Hematopoietic multipotent progenitor cell treated with erythropoietin and hydrocortisone succinate and interleukin-3 and kit ligand, for 6 days (in vitro differentiated cells): ENCODE measurements around the gene PRELP.
A peak's percentile ranks its signal among the peaks of the same experiment; 100 is the strongest.
"Not testable (repeated sequence)": the region's sequence is repeated elsewhere in the genome, so short reads cannot be mapped to it uniquely, and the experiment has no call there.

Source experiments
- DNase-seq: peaks from one replicate; pipeline ENCODE4 v3.0.0-alpha.2; 2015

PRELP gene

DNA sequence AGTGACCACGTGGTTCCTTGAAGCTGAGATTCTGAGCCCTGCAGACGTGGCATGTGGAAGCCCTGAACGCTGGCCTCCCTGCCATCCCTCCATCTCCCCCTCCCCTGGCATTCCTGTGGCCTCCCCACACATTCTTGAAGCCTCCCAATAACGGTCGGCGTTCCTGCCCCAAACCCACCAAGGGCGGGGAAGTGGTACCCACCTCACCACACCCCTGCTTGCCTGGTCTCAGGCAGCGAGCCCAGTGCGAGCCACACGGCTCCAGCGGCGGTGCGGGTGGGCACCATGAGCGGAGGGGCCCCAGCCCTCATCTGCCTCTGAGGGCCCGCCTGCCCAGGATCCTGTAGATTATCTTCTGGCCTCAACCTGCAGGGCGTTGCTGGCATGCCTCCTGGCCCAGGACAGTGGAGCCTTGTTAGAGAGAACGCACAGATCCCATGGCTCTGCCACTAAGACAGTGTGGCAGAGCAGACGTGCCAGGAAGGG is 20.6 kb upstream of the PRELP start:
- no peak for DNase-seq

GRCh38 chr1:203455706-203456105 is 19.9 kb upstream of the PRELP start:
- no peak for DNase-seq

DNA sequence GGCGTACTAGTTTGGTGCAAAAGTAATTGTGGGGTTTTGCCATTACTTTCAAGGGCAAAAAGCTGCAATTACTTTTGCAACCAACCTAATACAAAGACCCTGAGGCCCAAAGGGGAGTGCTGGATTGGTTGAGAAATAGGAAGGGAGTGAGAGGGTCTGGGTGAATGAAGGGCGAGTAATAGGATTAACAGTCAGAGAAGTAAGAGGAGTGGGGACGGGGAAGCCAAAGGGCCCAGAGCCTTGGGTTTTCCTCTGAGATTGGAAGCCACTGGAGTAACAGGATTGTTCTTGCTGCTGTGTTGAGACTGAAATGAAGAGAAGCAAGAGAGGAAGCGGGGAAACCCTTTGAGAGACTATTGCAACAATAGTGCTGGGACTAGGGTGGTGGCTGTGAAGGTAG is 19.0 kb upstream of the PRELP start:
- DNase-seq: no peak

DNA sequence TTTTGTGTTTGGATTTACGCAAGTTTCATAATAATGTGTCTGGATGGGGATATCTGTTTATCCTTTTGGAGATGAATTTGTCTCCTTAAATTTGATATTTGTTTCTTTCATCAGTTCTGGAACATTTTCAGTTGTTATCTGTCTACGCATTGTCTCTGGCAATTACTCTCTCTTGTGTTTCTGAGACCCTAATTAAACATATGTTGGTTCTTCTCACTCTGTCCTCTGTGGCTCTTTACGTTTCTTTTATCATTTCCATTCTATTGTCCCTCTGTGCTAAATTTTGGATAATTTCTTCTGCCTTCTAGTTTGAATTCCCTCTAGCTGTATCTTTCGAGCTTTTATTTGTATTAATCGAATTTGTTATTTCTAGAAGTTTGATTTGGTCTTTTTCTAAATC is 17.5 kb upstream of the PRELP start:
- DNase-seq: no peak

- peak; percentile 13 for DNase-seq
Measured at GRCh38 chr1:203459671-203460201, 15.9 kb upstream of the PRELP start.

GRCh38 chr1:203461717-203462116 is 13.9 kb upstream of the PRELP start:
- DNase-seq: no peak

DNA sequence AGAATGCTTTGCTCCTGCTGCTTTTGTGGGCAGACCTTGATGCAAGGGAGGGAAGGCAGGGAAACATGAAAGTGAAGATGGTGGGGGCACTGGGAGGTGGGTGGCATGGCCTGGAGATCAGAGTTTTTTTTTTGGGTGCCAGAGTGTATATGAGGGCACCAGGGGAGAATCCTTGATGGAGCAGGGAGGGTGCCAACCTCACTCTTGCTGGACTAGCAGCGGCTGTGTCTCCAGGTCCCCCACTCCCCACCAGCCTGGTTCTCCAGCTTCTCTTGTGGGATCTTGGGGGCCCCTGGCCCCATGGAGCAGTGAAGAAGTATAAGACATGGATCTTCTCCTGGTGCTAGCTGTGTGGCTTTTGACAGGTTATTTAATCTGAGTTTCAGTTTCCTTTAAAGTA is 13.5 kb upstream of the PRELP start:
- no peak for DNase-seq

DNA sequence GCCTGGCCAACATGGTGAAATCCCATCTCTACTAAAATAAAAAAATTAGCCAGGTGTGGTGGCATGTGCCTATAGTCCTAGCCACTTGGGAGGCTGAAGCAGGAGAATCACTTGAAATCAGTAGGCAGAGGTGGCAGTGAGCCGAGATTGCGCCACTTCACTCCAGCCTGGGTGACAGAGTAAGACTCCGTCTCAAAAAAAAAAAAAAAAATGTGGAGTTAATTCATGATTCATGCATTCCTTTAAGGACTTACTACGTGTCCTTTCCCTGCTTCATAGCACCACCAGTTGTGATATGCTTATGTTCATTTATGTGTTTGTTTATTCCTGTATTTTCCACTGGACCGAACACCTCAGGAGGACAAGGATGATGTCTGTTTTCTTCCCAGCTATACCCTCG is 12.7 kb upstream of the PRELP start:
- no peak for DNase-seq

- no peak for DNase-seq
Measured at GRCh38 chr1:203463469-203464062, 12.0 kb upstream of the PRELP start.

DNA sequence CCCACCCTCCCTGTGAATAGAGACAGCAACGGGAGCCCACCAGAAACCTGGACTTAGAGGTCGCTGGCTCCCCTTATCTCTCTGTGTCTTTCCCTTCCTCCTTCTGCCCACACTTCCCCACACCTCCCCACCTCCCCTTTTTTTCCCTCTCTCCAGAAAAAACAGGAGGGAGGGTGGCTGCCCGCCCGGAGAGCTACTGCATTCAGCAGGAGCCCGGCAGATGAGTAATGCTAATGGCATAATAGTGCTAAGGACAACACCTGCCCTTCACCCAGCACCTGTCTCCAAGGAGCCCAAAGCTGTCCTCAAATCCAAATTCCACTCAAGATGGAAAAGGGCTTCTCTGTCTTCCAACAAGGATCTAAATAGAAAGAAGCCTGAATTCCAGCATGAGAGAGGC is 11.4 kb upstream of the PRELP start:
- DNase-seq: no peak

- no peak for DNase-seq
Measured at GRCh38 chr1:203464743-203465142, 10.9 kb upstream of the PRELP start.

DNA sequence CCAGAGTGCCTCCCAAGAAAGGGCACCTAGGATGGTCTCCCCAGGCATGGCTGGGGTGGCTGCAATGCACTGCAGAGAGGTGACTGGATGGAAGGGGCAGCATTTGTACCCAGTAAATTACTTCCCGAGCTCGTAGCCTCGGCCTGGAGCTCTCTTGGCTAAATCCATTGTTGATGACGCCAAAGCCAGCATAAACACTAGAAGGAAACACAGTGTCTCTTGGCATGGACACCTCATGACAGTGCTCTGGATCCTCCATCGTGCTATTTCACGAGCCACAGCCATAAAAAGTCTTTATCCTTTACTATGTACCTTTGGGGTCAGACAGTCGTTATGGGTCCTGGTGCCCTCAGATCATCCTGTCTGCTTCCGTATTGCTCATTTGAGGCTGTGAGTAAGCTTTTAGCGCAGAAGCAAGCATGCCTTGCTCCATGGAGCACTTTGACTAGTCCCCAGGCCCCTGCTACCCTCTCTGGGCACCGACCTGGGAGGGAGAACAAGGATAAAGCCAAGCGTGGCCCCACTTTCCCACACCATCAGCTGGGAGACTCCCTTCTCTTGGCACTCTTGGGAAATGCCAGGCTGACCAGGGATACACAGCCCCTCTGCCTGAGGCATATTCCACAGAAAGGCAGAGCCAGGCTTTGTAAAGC is 10.3 kb upstream of the PRELP start:
- DNase-seq: no peak

- DNase-seq: no peak
Measured at GRCh38 chr1:203465948-203466347, 9.7 kb upstream of the PRELP start.

DNA sequence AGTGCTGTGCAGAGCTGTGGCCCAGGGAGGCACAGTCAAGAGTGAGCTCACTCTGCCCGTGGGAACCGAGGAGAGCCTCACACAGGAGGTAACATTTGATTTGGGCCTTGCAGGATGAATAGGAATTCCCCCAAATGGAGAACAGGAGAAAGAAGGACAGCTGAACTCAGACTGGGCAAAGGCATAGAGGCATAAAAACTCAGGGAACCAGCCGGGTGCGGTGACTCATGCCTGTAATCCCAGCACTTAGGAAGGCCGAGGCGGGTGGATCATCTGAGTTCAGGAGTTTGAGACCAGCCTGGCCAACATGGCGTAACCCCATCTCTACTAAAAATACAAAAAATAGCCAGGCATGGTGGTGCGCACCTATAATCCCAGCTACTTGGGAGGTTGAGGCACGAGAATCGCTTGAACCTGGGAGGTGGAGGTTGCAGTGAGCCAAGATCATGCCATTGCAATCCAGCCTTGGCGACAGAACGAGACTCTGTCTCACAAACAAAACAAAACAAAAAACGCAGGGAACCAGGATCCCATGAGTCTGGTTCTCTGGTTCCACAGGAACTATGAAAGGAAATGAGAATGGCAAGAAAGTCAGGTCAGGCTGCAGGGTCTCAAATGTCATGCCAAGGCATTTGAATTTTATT is 8.6 kb upstream of the PRELP start:
- not testable (repeated sequence) for DNase-seq

DNA sequence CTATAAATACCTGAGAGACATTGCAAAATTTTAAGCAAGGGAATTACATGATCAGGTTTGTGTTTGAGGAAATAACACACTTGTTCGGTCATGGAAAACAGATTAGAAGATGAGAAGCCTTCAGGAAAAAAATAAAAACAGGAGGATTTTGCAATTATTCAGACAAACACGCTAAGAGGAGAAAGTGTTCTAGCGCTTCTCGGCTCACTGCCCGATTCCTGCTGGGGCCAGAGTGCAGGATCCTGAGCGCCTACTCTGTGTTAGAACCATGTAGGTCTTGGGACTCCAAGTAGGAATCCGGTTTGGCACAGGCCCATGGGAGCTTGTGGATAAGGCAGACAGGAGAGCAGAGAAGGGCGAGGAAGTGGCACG is 8.1 kb upstream of the PRELP start:
- no peak for DNase-seq

DNA sequence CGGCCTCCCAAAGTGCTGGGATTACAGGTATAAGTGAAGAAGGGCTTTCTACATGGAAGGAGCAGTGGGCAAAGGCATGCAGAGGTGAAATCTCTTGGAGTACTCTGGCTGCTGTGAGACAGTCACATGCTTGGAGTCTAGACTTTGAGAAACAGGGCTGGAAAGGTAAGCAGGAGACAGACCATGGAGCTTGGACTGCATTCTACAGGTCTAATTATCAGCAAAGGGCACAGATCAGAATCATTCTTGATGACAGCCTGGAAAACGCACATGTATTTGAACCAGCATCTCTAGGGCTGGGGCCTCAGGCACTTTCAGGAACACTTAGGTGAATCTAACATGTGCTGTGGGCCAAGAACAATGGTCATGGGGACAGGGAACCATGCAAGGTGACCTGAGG is 7.3 kb upstream of the PRELP start:
- DNase-seq: no peak

- no peak for DNase-seq
Measured at GRCh38 chr1:203470240-203470639, 5.4 kb upstream of the PRELP start.

- no peak for DNase-seq
Measured at GRCh38 chr1:203471841-203472240, 3.8 kb upstream of the PRELP start.

DNA sequence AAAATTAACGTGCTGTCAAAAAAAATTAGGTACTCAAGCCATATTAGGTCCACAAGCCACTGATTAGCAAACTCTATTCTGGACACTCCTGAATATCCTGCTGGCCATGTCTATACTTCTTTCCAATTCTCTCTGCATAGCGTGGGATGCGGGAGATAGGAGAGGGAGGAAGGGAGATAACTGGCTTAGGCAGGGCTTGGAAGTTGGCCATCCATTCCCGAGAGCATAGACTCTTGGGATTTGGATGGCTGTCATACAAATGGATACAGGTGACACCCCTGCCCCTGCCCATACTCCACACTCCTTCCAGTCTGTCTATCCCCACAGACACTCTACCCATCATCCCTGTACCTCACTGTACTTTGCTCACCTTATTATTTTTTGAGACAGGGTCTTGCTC is 2.3 kb upstream of the PRELP start:
- no peak for DNase-seq

DNA sequence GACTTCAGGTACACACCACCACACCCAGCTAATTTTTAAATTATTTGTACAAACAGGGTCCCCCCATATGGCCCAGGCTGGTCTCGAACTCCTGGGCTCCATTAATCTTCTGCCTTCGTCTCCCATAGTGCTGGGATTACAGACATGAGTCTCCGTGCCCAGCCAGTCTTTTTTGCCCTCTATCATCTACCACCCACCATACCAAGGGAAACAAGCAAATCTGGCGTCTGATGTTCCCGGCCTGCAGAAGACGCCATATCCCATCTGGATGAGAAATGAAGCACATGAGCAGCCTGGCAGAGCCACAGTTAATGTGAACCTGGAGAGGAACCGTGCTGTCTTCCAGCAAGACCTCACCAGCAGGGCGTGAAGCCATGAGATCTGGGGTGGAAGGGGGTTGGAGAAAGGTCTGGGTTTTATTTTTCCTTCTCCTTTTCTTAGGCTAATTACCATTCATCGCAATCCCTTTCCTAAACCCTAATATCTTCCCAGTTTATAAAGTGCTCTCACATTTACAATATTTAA is 1.8 kb upstream of the PRELP start:
- DNase-seq: no peak

- DNase-seq: no peak
Measured at GRCh38 chr1:203476216-203476814, 709 bp downstream of the PRELP start.

- DNase-seq: no peak
Measured at GRCh38 chr1:203477748-203478147, 2.1 kb downstream of the PRELP start.

DNA sequence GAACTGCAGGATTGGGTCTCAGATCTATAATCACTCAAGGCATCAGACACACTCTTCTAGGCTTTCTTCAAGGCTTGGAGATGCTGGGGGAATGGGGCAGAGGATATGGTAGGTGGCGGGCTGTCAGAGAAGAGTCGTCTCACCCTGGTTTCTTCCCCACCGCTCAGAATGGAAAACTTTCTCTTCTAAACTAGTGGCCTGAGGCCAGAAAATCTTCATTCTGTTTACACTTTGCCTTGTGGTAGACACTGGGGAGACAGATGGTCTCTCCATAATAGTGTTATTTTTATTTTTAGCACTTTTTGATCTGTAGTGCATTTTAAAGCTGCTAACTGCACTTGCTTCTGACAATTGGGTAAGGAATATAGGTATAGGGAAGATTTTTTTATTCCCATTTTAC is 2.6 kb downstream of the PRELP start:
- DNase-seq: no peak

GRCh38 chr1:203478986-203479385 is 3.4 kb downstream of the PRELP start:
- no peak for DNase-seq
